C4-2B (cell line): ENCODE data around the gene ZNF423.

Source experiments
- ZFX ChIP-seq: fragments of 450-650 bp; IDR thresholded peaks from 2 replicates; pipeline ENCODE4 v1.6.1; 2017
- TF ChIP-seq, protein P1 (sequence below): fragments of 450-650 bp; conservative IDR thresholded peaks from 2 replicates; pipeline ENCODE4 v1.5.1; 2017; ENCODE audit warnings: mild to moderate bottlenecking

DNA sequence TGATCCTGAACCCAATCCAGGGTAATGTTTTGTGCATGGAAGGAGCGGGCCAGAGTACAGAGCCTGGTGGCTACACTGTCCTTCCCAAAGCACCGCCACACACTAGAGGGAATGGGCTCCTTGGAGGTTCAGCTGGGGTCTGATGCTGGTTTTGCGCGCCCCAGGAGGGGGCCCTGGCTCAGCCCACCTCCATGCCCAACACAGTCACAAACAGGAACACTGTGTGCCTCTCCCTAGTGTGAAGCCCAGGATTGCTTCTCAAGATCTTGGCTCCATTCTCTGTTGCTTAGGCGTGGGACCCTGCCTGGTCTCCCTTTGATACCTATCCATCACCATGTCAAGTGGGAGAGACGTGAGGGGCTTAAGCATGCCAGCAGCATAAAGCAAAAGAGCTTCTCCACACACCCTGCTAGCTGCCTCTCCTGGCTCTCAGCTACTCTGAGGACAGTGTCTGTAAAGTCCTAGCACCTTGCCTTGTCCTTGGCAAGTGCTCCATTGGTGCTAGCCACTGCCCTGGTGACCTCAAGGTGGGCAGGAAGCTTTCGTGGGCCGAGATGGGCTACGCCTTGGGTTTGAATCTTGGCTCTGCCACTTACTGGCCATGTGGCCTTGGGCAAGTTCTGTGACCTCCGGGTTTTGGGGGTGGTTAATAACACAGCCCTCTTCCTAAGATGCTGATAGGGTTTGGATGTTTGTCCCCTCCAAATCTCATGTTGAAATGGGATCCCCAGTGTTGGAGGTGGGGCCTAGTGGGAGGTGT is 360.1 kb downstream of the ZNF423 start:
- TF ChIP-seq, protein P1, sequence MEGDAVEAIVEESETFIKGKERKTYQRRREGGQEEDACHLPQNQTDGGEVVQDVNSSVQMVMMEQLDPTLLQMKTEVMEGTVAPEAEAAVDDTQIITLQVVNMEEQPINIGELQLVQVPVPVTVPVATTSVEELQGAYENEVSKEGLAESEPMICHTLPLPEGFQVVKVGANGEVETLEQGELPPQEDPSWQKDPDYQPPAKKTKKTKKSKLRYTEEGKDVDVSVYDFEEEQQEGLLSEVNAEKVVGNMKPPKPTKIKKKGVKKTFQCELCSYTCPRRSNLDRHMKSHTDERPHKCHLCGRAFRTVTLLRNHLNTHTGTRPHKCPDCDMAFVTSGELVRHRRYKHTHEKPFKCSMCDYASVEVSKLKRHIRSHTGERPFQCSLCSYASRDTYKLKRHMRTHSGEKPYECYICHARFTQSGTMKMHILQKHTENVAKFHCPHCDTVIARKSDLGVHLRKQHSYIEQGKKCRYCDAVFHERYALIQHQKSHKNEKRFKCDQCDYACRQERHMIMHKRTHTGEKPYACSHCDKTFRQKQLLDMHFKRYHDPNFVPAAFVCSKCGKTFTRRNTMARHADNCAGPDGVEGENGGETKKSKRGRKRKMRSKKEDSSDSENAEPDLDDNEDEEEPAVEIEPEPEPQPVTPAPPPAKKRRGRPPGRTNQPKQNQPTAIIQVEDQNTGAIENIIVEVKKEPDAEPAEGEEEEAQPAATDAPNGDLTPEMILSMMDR, result no peak
- TF ChIP-seq ZFX, result no peak
